C1 segment of cervical spinal cord (tissue), 14 donors: Measurements from ENCODE around the gene KLHL29.
"Not testable (repeated sequence)": the region's sequence is repeated elsewhere in the genome, so short reads cannot be mapped to it uniquely, and the experiment has no call there.

ENCODE experiments used
- DNase-seq, 14 donors: peaks; one replicate each; lab custom pipeline; 2025; lab: John Stamatoyannopoulos, UW

KLHL29 gene

DNA sequence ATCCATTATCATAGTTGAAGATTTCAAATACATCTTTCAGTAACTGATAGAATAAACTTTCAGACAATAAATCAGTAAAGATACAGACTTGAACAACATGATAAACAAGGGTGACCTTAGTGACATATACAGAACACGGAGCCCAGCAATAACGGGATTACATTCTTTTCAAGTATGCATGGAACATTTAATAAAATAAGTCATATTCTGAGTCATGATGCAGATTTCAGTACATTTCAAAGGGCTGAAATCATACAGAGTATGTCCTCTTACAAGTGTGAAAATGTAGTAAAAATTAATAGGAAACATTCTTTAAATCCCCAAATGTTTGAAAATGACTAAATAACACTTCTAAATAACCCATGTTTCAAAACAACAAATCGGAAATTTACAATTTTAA is 17.2 kb upstream of the KLHL29 start:
- no peak for DNase-seq

- DNase-seq = no peak
Measured at GRCh38 chr2:23373666-23374065, 11.3 kb upstream of the KLHL29 start.

- DNase-seq = no peak
Measured at GRCh38 chr2:23375448-23375847, 9.5 kb upstream of the KLHL29 start.

DNA sequence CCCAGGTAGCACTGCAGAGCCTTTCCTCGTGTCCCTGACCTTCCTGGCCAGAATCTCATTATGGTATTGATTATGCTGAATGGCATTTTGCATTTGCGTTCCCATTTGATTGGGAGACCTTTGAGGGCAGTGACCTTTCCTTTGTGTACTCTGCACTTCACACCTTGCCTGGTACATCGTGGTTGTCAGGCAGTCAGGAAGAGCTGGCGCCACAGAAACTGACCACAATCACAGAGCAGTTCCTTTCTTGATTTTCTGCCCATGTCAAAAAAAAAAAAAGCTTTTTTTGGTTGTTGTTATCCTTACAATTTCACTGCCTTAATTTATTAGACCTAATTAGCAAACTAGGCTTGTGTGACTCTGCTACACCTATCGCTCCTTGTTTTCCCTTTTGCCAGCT is 8.9 kb upstream of the KLHL29 start:
- no peak for DNase-seq

- DNase-seq = no peak
Measured at GRCh38 chr2:23376972-23377371, 8.0 kb upstream of the KLHL29 start.

DNA sequence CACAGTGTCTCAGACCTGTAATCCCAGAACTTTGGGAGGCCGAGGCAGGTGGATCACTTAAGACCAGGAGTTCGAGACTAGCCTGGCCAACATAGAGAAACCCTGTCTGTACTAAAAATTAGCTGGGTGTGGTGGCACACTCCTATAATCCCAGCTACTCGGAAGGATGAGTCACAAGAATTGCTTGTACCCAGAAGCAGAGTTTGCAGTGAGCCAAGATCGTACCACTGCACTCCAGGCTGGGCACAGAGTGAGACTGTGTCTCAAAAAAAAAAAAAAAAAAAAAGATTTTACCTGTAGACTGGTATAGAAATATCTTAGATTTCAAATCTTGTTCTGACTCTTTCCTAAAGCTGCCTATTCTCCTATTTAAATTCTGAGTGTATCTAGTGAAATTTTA is 7.2 kb upstream of the KLHL29 start:
- DNase-seq = no peak

DNA sequence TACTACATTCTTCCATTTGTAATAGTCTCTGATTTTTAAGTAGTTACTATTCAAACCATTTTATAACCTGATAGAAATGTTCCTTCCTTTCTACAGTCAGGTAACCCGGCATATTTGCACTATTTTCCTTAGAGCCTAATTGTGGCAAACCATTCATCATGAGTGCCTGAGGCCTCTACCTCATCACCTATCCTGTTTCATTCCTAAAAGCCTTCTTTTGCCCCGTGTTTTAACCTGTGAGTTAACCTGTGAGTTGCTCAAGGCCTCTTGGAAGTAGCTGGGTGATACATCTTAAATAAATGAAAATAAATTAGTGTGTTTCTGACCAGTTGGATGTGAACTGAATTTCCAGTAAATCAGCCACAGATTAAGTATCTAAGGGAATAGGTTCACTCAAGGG is 6.5 kb upstream of the KLHL29 start:
- no peak for DNase-seq

DNA sequence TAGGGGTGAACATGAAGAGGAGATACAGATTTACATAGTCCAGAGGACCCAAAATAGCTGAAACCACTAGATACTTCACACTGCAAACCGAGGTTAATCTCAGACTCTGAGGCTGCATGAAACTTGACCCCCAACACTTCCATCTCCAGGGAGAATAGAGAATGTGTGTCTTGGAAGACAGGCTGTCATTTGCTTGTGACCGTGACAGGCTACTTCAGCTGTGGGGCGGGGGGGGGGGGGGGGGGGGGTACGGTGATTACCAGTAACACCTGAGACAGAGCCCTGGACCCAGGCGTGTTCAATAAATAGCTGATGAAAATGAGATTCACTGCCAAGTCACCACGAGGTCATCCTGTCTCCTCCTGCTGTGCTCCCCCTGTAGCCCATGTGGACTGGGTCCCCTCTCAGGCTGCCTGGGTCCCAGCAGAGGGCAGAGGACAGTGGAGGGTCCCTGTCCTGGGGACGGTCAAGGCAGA is 5.7 kb upstream of the KLHL29 start:
- DNase-seq = no peak

DNA sequence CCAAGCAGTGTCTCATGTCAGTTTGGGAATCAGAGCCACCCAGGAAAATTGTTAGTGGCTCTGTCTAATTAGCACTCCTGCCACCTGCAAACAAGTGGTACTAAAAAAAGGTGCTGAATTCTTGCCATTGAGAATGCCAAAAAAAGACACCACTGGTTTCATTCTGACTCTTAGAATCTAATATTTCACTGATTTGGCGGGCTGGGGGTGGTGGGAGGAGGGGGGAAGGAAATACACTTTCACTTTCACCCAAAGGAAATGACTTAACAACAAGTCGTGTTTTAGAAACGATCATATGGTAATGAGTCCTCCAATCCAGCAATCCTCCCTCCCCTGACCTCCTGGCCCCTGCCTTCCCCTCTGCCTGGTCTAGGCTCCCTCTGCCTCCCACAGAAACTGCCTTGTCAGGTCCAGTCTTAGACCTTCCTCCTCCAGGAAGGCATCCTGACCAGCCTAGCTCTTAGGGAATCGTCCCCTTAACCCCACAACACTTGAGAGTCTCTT is 4.4 kb upstream of the KLHL29 start:
- no peak for DNase-seq

DNA sequence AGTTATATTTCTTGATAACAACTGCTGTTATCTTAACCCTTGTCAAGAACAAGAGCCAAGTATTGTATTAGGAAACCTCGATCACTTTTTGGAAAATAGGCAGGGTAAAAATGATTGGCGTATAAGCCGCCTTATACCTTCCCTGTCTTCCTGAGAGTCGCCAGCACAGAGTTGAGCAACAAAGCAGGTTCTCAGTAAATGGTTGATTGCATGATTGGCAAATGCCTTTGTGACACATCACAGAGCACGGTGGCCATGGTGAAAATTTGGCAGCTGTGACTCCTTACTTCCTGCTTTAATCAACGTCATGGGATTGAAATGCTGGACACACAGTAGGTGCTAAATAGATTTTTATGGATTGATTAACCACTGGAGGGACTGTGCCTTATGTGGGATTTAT is 3.9 kb upstream of the KLHL29 start:
- no peak for DNase-seq

GRCh38 chr2:23381485-23381884 is 3.5 kb upstream of the KLHL29 start:
- DNase-seq = no peak

DNA sequence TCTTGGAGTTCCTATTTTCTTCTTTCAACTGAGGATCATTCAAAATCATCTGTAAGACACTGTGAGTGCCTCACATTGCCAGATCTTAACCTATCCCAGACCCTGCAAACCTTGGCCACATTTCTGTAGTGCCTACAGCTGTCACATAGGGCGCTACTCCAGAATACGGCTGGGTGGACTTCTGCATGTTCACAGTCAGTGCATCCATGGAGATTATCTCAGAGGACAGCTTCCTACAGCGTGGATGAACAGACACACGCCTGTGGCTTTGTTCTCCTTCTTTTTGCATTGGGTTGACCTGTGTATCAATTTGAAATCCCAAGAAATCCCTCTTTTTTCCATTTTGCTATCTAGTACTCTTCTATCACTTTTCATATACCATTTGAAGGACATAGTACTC is 1.9 kb upstream of the KLHL29 start:
- no peak for DNase-seq

DNA sequence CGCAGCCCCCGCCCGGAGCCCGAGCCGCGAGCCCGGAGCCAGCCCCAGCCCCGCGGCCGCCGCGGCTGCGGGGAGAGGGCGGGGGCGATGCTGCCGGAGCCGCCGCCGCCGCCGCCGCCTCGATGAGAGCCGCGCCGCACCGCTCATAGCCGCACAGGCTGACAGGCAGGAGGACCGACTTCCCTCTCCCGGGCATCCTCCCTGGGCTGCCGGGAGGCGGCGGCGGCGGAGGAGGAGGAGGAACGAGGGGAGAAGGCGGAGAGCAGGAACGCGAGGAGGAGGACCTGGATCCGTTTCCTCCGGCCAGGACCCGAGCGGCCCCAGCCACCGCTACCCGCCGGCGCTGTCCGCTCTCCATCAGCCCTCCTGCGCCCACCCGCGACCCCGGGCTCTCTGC is 370 bp downstream of the KLHL29 start:
- peak in 2 of 14 donors; percentile 29 to 69 for DNase-seq

GRCh38 chr2:23385748-23386338 is 864 bp downstream of the KLHL29 start:
- DNase-seq = peak in 1 of 14 donors; percentile 52

DNA sequence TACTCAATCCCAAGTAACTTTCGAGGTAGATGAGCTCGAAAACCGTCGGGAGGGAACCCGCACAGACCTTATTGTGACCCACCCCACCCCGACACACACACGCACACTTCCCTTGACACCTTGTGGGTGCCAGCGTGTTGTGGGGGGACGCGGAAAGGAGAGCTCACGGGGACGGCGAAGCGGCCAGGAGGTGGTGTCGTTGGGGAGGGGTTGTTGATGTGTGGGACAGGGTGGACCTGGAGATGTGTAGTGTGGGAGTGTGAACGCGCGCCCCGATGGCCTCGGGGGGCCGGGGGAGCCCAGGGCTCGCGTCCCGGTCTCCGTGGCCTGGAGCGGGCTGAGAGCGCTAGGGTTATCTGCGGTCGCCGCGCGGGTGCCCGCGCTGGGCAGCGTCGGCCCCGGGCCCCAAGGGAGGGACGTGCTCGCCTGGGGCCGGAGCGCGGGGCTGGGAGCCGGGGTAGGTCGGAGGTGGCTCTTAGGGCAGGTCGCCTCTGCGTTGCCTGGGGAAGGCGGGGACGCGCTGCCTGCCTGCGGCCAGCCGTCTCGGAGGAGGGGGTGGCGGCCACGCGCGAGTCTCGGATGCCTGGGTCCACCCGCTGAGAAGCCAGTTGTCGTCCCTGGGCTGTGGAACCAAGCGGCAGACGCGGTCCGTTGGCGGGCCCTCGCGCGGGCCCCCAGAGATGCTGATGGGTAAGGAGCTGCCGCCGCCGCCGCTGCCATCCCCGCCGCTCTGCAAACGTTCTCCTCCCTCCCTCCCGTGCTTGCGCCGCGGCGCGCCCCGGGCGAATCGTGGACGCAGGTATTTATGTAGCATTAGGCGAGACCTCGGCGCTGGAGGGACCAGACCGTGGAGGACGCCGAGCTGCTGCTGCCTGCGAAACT is 1.6 kb downstream of the KLHL29 start:
- peak in 2 of 14 donors; percentile 23 to 53 for DNase-seq

DNA sequence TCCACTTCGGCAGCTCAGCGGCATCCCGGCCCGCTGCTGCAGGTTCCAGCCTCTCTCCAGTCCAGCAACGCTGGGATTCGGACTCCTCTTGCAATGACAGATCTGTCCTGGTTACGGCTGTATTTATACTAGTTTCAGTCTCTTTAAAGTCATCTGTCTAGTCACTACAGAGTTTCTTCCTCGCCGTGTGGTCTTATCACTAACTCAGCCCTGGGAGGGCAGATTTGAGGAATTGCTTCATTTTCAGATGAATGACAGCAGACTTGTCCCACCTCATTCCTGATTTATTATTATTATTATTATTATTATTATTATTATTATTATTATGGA is 2.2 kb downstream of the KLHL29 start:
- no peak for DNase-seq

GRCh38 chr2:23387845-23388244 is 2.9 kb downstream of the KLHL29 start:
- no peak for DNase-seq

GRCh38 chr2:23388294-23388693 is 3.3 kb downstream of the KLHL29 start:
- DNase-seq = no peak

DNA sequence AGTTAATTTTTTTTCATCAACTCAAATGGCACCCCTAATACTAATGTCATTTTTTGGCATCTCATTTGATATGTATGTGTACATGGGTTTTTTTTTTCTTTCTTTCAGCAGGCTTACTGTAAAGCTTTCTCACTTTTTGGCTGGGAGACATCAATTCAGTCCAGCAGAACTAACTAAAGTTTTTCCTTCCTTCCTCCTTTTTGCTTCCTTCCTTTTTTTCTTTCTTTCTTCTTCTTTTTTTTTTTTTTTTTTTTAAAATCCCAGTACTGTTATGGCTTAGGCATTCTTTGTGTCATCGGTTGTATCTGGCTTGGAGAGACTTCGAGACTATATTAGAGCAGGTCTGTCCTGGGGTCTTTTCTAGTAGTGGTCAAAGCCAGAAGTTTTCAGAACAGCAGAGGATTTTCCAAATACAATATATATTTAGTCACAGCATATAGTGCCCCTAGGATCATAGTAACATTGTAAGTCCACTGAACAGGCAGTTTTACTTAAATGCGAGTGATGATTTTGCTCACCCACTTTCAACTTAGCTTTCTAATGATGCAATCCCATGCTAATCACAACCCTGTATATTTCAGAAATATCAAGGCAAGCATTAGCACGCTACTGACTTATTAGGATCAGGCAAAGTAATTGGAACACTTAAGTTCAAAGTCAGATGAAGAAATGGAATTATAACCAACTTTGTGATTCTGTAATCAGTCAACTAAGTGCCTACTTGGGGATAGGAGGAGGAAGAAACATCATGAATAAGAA is 4.0 kb downstream of the KLHL29 start:
- DNase-seq = no peak

- DNase-seq = no peak
Measured at GRCh38 chr2:23390152-23390551, 5.2 kb downstream of the KLHL29 start.

- not testable (repeated sequence) for DNase-seq
Measured at GRCh38 chr2:23391237-23391736, 6.3 kb downstream of the KLHL29 start.

DNA sequence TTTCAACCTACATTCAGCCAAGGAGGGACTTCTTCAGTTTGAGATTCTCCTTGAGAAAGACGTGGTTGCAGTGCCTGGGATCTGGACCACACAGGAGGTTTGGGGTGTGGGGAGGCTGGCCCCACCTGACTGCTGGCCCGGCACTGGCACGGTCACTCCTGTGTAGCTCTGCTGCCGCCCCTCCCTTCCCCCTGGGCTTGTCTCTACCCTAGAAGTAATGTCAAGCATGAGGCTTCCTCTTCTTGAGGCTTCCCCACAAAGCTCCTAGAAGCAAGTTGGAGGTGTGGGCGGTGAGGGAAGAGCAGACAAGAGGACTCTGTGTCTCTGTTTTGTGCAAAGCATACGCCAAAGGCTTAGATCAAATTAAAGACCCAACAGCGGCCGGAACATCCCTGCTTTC is 8.7 kb downstream of the KLHL29 start:
- no peak for DNase-seq
